HG03025 (cell line): ENCODE data around the gene PSMA4.
A peak's percentile ranks its signal among the peaks of the same experiment; 100 is the strongest.
"Not testable (repeated sequence)": the region's sequence is repeated elsewhere in the genome, so short reads cannot be mapped to it uniquely, and the experiment has no call there.

ENCODE experiments used
- ATAC-seq: cut with Tn5 transposase; IDR thresholded peaks from one replicate; pipeline ENCODE4 v1.9.1; 2021; ENCODE audit warnings: mild to moderate bottlenecking, moderate library complexity; ENCODE audit not compliant: unreplicated experiment, low FRiP score

Gene PSMA4

DNA sequence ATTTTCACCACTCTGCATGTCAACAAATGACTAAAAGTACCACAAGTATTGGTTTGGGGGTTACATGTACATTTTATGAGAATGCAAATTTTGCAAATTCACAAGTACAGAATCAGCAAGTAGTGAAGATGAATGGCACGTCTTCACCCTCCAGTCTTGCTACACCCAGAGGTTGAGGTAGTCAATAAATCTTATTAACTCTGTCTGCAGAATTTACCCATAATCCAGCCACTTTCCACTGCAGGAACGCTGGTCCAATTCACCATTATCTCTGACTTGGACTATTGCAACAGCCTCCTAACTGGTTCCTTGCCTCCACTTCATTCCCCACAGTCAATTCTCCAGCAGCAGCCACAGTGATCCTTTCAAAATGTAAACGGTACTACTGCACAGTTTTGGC lies 10.6 kb downstream of the PSMA4 start:
- ATAC-seq = no peak

- ATAC-seq = no peak
Observed at GRCh38 chr15:78551902-78552301, 11.7 kb downstream of the PSMA4 start.

- no peak for ATAC-seq
Observed at GRCh38 chr15:78552597-78552996, 12.4 kb downstream of the PSMA4 start.

GRCh38 chr15:78560201-78560600 lies 20.0 kb downstream of the PSMA4 start:
- ATAC-seq = not testable (repeated sequence)

DNA sequence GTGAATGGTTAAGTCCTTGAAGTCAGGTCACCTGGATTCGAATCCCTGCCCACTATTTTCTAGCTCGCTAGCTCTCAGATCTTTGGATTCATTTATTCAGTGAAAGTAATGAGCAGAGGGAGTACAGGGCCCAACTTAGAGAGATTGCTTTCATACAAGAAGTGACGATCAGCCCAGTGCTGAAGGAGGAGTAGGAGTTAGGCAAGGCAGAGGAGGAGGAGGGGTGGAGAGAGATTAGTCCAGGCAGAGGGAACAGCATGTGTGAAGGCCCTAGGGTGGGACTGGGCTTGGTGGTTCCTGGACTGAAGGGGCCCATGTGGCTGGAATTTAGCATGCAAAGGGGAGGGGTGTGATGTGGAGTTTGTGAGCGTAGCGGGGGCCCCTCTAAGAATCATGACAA lies 21.2 kb downstream of the PSMA4 start:
- ATAC-seq = no peak

- no peak for ATAC-seq
Observed at GRCh38 chr15:78563092-78563491, 22.8 kb downstream of the PSMA4 start.

DNA sequence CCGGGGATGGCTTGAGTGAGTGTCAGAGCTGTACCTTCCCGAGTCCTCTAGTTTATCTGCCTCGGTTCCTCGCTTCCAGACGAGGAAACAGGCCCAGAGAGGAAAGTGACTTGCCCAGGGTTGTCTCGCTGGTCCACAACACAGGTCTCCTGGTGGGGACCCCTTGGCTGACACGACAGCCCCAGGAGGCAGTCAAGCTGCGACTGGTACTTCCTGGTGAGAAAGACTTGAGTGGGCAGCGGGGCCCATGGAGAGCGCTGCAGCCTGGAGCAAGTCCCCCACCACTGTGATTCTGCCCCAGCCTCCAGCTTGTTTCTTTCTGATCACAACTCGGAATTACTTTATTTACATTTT lies 24.5 kb downstream of the PSMA4 start:
- no peak for ATAC-seq

- ATAC-seq = peak; percentile 75
Observed at GRCh38 chr15:78565097-78565950, 25.1 kb downstream of the PSMA4 start, which contains the start of gene CHRNA5. Gene CHRNA5, plus strand, starts transcription at chr15:78565520. Its CDS starts 200 bp downstream, at chr15:78565720.

DNA sequence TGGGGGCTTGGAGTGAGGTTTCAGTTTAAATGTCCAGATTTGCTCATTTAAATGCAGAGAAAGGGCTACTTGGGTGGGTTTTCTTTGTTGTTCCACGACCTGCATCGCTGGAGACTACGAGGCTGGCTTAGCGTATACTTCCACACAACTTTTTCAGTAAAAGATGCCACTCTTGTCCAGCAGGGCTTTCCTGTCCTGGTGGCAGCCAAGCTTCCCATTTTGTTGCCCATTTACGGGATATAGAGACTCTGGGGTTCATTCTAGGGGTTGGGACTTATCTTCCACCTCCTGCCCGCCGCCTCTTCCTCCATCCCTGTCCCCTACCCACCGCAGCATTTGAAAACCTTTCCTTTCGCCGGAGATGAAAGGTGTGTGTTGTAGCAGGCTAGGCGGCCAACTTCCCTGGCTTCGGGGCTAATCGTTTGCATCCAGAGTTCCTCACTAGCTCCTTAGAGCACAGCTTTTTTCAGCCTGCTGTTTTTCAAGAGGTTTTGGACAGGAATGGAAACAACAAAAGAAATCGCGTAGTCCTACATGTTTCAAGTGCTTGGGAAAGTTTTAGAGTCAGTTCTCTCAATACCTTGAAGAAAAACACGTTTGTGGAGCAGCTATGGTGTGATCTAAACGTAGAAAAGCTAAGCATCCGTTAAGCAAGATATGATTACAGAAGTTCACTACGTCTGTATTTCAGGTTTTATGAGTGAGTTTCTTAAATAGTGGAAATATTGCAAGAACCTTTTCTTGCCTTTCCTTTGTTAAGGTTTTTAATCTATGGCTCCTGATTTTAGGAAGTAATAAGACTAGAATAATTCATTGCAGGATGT lies 25.9 kb downstream of the PSMA4 start:
- peak; percentile 34 for ATAC-seq

DNA sequence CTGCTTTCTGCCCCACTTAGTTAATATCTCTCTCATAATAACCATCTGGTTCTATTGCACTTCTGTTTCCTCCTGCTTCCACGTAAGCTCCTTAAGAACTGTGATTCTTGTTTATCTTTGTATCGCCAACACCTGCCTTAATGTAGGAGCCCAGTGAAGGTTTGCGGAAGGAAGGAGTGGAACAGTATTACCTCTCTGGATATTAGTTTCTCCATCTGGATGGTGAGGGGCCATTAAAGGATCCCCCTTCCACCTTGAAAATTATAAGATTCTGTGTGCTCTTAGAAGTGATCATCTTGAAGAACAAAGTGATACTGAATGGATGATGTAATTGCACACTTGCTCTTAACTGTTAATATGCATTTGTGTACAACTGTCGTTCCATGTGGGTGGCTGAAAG lies 27.3 kb downstream of the PSMA4 start:
- ATAC-seq = no peak

DNA sequence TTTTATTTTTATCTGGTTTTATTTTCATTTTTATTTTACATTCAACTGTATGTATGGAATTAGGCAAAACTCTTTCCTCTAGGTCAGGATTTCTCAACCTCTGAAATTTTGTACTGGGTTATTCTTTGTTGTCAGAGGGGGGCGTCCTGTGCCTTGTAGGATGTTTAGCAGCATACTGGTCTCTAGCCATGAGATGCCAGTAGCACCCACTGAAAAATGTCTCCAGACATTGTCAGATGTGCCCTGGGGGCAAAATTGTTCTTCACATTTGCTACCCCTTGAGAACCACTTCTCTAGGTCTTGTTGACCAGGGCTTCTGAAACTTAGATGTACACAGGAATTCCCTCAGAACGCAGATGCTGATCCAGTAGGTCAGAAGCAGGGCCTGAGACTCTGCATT lies 30.5 kb downstream of the PSMA4 start:
- ATAC-seq = no peak

DNA sequence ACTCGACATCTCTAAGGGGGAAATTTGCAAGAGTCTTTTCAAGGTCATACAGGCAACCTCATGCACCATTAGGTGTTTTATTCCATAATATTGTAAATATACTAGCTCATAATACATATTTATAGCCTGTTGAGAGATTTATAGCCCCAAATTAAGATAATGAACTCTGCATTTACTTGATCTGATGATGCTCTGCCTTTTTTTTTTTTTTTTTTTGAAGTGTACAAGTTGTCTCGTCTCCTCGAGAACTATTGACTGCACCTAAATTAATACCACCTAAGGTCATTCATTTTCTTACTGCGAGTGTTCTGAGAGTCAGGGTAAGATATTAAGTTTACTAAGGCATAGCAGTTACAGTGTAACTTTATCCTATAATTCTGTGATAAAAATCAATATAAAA lies 31.1 kb downstream of the PSMA4 start:
- ATAC-seq = no peak

- ATAC-seq = no peak
Observed at GRCh38 chr15:78573416-78573815, 33.2 kb downstream of the PSMA4 start.

DNA sequence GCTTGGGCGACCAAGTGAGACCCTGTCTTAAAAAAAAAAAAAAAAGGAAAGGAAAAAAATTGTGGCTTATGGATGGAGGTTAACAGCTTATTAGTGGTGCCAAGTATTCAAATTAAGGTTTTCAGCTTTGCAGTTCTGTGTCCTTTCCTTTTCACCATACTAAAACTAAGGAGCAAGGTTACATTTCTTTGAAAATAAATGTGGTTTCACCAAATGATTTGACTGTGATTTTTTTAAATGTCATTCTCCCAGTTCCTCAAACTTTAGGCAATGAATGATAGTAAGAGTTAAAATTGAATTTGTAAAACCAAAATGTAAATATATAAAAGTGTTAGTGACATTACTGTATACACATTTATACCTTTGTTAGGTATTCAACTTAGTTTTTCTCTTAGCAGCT lies 34.7 kb downstream of the PSMA4 start:
- no peak for ATAC-seq

DNA sequence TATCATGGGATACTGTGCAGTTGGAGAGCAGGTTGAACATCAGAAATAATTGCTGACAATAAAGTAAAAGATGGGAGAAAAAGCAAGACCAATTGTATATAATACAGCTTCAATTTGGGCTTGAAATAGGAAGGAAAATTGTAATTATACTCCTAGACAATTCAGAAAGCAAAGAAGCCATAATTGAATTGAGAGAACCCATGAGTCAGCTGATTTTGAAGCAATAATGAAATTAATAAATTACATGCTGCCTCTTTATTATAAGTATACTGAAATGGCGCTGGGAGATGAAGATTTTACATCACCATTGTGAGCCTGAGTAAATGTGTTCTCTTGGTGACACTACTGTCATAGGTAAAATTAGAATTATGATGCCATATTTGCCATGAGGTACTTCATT lies 57.3 kb downstream of the PSMA4 start:
- ATAC-seq = no peak

DNA sequence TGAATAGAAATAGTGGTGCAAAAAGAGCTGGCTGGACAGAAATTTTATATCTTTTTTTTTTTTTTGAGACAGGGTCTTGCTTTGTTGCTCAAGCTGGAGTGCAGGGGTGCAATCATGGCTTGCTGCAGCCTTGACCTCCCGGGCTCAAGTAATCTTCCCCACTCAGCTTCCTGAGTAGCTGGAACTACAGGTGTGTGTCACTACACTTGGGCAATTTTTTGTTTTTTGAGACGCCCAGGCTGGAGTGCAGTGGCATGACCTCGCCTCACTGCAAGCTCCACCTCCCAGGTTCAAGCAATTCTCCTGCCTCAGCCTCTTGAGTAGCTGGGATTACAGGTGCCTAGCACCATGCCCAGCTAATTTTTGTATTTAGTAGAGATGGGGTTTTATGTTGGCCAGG lies 58.1 kb downstream of the PSMA4 start:
- no peak for ATAC-seq

- no peak for ATAC-seq
Observed at GRCh38 chr15:78599189-78599588, 58.9 kb downstream of the PSMA4 start.
